T-helper 22 cell (primary cell): ENCODE measurements around the gene COX5A.

Experiments used
- DNase-seq: peaks from one replicate; pipeline ENCODE4 v3.0.0-alpha.2; 2020; ENCODE audit warnings: low read depth

Gene COX5A

DNA sequence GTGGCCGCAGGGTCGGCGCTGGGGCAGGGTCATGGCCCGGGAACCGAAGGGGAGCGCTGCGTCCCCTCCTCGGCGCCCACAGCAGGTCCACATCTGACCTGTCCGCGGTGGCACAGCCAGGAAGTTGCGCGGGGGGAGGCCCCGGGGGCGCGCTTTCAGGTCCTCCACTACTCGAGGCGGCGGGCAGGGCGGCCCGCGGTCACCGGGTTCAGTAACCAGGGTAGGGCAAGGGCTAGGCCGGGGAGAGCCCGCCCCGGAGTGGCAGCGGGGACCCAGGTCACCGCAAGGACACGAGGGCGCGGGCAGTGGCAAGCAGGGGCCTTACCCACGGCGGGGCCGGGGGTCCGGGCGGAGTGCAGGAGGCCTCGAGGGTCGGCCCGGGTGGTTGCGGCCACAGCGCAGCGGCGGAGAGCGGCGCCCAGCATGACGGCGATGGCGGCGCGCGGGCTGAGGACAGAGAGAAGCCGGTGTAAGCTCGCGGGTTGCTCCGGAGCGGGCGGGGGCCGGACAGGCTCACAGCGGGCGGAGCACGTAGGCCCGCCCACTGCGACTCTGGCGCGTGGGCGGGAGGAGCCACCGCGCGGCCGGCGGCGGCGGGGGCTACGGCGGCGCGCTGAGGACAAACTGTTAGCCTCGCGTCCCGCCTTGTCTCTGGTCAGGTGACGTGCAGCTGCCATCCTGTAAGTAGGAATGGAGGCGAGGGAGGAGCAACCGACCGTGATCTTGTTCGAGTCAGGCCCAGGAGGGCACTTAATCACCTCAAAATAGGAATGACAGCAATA, at the start of gene COX5A:
Gene COX5A, minus strand, starts transcription at position 484 of the 782 bp plus-strand sequence. Its CDS starts 59 bp downstream, at position 425.
- DNase-seq: peak; percentile 88

DNA sequence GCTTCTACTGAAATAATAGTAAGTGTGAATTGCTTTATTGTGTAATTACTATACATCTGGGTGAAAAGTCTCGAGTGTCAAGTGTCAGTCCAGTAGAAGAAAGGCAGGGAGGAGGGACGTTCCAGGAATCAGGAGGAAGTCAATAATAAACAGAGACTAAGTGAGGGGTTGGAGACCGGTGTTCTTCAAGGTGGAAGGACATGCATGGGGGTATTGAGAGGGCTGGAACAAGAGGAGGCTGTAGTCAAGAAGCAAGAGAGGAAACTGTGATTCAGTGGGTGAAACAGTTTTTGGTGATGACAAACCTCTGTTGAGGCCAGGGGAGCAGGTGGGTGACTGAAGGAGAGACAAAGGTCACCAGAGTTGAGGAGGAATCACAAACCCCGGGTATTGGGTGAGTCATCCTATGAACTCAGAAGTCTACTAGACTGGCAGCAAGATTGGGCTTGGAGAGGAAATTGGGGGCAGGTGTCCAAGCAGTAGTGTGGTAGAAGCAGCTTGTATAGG, 45.9 kb upstream of the COX5A start:
- DNase-seq: no peak

DNA sequence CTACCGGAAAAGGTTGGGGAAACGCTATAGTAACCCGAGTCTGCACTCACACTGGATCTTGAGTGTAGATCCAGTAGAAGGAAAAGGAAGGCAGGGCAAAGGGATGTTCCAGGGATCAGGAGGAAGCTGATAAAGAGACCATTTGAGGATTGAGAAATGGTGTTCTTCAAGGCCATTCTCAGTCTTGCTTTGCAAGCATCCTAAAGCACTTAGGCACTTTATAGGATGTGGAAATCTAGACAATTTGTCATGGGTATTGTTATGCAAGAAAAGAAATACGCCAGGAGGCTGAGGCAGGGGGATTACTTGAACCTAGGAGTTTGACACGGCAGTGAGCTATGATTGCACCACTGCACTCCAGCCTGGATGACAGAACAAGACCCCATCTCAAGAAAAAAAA, 44.3 kb upstream of the COX5A start:
- DNase-seq: no peak

DNA sequence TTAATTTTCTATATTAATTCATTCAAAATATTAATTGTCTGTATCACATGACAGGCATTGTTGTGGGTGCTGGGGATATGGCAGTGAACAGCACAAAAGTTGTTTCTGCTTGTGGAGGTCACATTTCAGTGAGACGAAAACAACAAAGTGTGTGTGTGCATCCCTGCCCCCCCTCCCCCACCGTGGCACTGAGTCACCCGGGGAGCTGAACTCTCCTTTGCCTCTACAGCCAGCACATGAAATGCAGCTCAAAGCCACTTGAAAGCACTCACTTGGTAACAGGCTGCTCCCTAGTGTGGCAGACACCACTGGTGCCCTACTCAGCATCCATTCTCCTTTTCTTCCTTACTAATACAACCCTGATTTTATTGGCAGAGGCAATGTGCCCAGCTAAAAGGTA, 40.6 kb upstream of the COX5A start:
- no peak for DNase-seq

DNA sequence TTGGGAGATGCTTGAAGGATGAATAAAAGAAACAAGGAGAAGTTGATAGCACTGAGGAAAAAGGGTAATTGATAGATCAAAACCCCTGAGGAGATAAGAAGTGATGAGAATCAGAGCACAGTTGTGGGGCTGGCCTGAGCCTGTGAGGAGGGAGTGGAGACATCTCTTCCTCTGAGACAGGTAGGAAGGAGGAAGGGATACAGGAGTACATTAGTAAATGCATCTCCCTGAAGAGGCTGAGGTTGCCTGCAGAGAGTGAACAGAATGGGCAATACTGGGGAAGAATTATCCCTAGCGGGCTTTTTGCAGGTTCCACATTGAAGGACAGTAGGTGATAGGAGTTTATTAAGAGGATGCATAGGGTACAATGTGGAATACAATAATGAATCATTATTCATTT, 40.2 kb upstream of the COX5A start:
- DNase-seq: no peak

DNA sequence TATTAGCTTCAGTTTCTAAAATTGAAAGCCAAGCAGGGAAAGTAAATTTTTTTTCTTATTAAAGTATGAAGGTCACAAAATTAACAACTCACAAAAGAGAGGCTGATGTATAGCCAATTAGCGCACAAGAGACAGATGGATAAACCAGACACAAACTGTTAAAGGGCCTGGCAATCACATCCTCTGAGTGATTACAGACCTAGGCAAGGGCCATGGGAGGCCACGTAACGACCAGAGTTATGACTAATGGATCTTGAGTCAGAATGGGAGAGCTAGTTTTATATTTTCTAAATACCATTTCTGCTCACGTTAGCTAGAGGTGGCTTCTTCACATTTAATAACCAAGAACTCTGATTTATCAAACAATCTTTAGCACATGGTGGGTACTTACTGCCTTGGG, 39.7 kb upstream of the COX5A start:
- no peak for DNase-seq

DNA sequence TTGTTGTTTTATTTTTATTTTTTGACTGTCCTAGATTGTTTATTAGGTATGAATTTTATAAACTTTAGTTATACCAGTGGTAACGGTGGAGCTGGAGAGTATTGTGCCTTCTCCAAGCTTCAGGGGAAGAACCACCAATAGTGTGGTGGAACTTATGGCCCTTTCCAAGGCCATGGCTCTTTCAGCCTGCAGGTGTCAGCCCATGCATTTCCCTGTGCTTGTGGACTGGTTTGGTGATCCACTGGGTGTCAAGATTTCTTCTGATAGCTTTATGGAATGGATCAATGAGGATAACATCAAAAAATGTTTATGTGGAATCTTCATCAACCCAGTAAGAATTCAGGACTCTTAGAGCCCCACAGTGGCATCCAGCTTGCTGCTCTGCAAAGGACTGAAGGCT, 38.3 kb upstream of the COX5A start:
- DNase-seq: no peak

DNA sequence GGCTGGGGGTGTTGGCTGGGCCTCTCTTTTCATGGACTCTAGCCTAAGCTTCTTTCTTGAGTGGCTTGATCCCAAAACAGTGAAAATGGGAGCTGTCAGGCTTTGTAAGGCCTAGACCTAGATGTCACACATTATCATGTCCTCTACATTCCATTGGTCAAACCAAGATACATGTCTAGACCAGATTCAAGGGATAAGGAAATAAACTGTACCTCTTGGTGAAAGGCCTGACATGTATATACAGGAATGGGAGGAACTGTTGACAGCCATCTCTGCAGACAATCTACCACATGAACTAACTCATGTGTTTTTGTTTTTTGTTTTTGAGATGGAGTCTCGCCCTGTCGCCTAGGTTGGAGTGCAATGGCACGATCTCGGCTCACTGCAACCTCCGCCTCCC, 29.8 kb upstream of the COX5A start:
- DNase-seq: no peak

DNA sequence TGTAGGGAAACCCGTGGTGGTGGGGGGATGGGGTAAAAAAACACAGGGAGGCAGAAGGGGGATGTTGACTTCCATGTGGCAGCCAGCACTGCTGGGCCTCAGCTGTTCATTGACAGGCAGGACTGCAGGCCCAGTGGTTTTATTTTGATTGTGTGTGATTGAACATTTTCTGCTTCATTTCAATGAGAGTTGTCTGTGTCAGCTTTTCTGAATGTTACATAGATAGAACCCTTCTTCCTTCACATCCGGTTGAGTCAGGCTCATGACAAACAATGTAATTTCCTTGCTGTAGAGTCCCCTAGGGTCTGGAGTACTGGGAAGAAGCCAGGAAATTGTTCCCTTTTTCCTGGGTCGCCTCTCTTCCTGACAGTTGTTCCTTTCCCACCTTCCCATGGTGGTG, 26.9 kb upstream of the COX5A start:
- no peak for DNase-seq

DNA sequence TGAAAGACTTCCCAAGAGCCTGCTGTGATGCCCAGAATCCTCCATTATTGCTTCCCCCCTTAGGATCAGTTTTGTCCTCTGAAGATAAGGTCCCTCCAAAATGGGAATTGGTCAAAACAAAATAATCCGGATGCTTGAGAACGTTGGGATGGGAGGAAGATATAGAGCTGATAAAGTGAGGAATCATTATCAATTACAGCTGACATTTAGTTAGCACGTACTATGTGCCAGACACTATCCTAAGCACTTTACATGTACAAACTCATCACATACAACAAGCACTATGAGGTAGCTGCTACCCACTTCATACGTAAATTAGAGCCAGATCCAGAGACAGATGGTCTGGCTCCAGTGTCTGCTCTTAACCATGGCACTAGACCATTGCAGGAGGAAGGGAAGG, 25.3 kb upstream of the COX5A start:
- DNase-seq: no peak

DNA sequence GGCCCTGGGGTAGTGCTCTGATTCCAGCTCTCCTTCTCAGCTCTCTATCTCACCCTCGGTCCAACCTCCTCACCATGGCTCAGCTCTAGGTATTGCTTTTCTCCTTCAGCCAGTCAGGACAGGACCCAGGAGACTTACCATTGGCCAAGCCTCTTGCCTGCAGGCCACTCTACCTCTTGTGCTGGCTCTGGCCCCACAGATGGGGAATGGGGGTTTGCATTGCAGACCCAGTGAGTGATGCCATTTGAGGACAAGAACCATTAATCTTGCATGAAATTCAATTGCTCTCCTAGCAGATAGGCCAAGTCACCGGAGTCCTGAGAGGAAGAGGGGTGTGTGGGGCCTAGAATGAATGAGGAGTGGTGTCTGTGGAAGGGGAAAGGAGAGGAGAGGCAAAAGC, 24.8 kb upstream of the COX5A start:
- no peak for DNase-seq

DNA sequence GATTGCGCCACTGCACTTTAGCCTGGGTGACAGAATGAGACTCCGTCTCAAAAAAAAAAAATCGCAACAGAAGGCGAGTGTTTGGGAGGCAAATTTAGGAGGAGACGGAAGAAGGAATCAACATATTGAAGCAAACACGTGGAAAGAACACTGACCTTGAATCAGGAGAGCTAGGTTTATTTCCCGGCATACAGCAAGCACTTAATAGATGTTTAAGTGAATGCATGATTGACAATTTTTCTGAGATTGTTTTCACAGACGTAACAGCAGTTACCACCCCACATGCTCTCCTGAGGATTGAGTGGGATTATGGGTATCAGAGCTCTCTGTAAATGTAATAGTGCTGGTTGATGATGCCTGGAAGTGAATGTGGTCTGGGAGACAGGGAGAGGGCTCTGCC, 24.3 kb upstream of the COX5A start:
- no peak for DNase-seq

DNA sequence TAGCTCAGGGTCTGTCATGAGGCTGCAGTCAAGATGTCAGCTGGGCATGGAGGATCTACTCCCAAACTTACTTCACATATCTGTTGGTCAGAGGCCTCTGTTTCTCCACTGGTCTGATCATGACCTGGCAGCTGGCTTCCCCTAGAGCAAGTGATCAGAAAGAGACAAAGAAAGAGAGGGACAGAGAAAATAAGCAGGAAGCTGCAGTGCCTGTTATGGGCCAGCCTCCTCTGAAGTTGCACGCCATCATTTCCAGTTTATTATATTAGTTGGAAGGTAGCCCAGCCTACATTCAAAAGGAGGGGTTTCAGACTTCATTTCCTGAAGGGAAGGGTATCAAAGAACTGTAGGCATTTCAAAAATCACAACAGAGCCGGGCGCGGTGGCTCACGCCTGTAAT, 23.7 kb upstream of the COX5A start:
- DNase-seq: no peak

DNA sequence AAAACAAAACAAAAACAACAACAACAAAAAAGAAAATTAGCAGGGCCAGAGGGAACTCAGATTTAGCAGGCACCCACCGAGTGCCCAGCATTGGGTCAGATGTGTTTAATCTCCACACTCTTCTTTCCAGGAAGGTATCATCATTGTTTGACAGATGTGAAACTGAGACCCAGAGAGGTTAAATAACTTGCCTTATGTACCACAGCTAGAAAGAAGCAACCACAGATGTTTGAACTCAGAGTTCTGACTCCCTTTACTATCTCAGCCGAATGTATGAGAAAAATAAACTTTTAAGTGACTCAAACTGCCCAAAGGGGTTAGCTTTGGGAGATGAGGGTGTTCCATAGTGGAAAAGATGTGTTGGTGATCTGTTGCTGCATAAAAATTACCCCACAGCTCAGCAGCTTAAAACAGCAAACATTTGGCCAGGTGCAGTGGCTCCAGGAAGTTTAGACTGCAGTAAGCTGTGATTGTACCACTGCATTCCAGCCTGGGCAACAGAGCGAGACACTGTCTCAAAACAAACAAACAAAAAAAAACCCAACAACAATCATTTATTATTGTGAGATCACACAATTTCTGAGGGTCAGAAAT, 23.2 kb upstream of the COX5A start:
- DNase-seq: no peak

DNA sequence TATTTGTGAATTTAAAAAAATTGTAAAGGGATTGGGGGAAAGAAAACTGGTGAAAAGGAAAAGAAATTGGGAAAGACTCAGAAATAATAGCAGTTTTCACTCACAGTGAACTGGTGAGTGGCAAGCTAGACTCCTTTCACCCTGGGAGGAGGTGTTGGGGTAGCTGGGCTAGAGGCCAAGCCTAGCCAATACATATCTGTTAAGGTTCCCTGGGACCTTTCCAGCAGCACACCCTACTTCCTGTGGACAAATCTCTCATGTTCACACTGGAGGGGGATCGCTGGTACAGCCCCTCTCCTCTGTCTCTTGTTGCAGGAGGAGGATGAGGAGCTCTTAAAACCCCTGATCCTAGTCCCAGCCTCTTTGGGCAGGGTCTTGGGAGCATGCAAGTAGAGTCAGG, 22.4 kb upstream of the COX5A start:
- no peak for DNase-seq

DNA sequence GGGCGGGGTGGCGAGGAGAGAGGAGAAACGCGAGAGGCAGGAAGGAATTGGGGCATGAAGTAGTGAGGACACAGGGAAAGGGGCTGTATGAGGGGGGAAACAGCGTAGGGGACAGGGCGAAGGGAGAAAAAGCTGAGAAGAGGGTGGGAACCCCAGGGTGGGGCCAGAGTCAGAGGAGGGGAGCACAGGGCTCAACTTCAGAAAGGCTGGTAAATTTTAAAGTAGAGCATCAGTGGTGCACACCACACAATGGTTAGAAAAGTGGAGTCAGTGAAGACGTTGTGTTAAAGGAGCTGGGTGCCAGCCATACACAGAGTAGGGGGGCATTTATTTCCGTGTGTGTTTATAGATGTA, 21.7 kb upstream of the COX5A start:
- no peak for DNase-seq

DNA sequence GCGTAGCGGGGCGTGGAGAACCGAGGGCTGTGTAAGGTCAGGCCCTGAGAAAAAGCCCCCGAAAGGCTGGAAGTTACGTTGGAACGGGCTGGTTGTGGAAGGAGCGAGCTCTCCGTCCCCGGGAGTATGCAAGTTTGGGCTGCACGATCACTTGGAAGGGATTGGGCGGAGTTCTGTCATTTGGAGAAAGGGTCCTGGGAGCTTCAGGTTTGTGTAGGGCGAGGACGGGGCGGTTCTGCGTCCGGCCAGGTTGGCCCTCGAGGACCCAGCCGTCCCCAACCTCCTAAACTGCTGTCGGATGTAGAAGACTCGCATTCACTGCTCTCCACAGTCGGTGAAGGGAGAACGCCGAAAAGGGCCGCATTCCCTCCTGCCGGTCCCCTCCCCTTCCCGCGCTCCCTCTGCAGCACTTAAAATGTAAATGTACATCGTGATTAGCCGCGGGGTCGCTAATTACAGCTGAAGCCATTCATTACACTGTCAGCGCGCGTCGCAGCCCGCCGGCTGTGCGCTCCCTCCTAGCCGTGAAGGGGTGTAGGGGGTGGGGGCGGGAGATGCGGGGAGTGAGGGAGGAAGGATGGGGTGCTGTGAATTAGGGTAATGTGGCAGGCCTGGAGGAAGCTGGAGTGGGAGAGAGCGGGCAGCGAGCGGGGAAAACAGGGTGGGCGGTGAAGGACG, 21.2 kb upstream of the COX5A start:
- DNase-seq: no peak

DNA sequence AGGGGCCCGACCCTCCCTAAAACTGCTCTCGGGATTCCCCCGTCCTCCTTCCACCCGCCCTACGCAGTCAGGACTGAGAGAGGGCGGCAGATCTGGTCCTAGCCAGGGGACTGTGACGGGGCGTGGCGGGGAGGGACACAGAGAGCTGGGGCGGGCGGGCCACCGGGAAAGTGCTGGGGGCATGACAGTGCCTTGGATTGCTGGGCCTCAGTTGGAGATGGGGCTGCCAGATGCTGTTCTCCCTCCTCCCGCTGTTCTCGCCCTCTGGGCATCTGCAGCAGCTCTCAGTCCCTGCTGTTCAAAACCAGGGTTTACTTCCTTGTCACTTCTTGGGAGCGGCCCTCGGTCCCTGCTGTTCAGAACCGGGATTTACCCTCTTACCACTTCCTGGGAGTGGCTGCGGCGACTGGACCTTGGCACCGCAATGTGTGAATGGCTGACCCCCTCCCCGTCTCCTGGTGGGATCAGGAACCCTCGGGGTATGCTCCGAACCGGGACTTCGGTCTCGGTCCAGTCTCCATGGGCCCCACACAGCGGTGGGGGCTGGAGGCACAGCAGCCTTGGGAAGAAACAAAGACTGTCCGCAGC, 20.5 kb upstream of the COX5A start:
- no peak for DNase-seq

DNA sequence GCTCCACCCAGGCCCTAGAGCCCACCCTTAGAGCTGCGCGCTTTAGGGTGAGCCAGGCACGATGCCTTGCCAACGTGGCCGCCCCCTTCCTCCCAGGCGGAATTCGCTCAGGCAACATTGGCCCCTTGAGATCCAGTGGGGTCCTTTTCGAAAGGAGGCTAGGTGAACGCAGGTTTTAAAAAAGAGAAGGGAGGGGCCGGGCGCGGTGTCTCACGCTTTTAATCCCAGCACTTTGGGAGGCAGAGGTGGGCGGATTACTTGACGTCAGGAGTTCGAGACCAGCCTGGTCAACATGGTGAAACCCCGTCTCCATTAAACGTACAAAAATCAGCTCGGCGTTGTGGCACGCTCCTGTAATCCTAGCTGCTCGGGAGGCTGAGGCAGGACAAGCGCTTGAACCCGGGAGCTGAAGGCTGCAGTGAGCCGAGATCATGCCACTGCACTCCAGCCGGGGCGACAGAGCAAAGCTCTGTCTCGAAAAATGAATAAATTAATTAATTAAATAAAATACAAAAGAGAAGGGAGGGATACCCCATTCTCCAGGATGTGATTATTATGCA, 19.7 kb upstream of the COX5A start:
- no peak for DNase-seq

DNA sequence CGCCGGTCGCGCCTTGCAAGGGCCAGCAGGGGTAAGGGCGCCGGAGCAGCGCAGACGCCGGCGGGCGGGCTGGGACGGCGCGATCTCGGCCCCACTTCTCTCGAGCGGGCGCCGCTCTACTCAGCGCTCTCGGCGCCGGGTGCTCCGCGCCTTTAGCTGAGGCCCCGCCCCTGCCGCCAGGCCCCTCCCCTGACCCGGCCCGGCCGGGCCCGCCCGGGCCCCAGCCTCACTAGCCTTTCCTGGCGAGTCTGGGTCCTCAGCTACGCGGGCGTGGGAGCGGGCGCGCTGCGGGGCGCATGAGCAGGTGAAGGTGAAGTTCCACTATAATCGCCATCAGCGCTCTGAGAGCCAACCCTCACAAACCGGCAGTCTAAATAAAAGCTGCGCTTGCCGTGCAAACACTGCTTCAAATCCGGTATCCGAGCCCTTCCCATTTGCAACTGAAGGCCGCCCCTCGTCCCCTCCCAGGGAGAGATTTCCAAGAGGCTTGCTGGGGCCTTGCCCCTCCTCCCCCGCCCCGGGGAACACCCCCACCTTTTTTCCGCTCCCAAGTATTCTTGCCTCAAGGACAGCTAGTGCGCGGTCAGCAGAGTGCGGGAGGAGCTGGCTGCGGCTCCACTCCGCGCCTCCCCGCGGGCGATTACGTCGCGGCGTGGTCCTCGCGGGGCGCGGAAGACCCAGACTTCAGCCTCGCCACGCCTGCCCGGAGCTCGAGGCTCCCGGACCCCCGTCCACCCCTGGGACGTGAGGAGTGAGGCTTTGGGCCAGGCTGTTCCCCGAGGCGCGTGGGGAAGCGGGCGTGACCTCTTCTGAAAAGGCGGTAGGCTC, 19.0 kb upstream of the COX5A start, which contains the start of gene RPP25:
Gene RPP25, minus strand, starts transcription at position 125 of the 828 bp plus-strand sequence. CDS start 189 bp downstream, outside the sequence.
- peak; percentile 38 for DNase-seq

DNA sequence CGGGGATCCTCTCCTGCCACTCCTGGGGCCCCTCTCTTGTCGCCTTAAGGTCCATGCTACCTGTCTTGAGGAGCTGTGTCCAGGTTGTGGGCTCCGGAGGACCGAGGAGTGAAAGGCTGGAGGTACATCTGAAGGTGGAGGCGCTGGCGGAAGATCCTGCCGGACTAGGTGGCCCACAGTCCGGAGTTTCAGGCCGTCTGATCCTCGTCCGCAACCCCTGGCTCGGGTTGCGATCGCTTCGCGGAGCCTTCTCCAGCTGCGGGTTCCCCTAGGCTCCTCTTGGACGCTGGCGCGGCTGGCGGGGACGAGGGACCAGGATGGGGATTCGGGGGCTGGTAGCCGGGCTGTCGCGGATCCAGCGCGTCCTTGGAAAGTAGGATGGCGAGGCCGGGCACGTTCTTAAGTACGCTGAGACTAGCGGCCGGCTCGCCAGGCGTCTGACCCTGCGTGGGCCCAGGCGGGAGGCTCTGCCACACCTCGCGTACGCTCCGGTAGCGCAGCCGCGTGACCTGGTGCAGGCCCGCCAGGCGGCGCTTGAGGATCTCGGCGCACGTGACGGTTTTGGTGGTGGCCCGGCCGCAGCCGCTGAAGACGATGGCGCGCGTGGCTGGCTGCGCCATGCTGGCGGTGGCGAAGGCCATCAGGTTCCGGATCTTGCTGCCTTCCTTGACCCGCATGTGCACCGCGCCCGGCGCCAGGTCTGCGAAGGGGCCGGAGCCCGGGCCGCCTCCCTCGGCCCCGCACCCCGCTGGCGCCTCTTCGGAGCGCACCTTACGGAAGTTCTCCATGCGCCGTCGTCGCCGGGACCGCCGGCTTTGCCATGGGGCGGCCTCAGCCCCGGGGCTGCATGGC, 18.1 kb upstream of the COX5A start:
- no peak for DNase-seq
